ENCODE results near the gene INO80B. TPM values are rescaled to one million over a fixed set of nuclear protein-coding genes. Genes with fewer than 3 reads are reported as not detected.

Gene INO80B
- total RNA-seq, 1 experiment from 2014 or later, result 26.5 TPM

DNA sequence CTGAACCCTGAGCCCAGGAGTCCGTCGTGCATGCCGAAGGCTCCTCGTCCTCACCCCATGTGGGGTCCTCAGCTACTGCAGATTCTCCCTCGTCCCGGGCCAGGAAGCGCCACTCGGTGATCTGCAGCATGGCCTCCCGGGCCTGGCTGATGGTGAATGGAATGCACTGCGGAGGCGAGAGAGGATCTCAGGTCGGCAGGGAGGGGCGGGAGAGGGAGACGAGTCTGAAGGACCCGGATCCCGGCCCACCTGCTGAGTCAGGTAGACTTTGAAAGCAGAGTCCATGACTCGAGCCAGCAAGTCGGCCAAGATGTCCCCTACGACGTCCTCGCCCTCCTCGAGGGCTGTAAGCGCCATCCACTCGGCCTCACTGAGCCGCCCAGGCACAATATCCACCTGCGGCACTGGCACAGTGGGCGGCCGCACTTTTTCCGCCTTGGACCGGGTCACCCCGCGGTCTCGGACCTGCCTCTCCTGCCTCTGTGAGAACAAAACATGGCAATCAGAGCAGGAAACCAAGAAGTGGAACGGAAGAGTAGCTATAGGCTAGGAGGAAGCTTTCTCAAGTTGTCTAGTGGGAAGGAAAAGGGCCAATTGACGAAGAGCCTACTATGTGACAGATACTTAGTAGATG is 39.0 kb upstream of the INO80B start:
- no peak overlapping the region for H3K4me3 ChIP-seq (ENCODE audit: low read depth in 2 of 2, low read length in 2 of 2)
- CTCF ChIA-PET, result no interaction called here
- H3K4me1 ChIP-seq (ENCODE audit: control insufficient read depth, insufficient read depth, low read length), result 0 out of 2 replicates have a peak, but pooled peaks cover under 1% of the 10 kb centered on the region
- ATAC-seq (no peak), DNase-seq (ENCODE audit: low read depth, low spot score) (no peak)
- H3K36me3 ChIP-seq (ENCODE audit: control insufficient read depth, insufficient read depth, low read length), result no peaks in the 10 kb centered on the region
- H3K9me3 ChIP-seq (ENCODE audit: control insufficient read depth, insufficient read depth, low read depth, low read length), result no peaks in the 10 kb centered on the region
- H3K27ac ChIP-seq (ENCODE audit: low read length), result no peak overlapping the region
- POLR2A ChIA-PET, result interaction anchor here (0.6 kb wide), 1 partner anchor 575 kb away, joined by 3 read pairs; no protein-coding TSS in a partner anchor
- in situ Hi-C loops (cut with HindIII; ENCODE audit: low pct_unique_long_range_greater_than_20kb, low sequenced_read_pairs) (no loop called here), intact Hi-C loops (cut with micrococcal nuclease; ENCODE audit: unreplicated experiment) (no loop called here)
- H3K27me3 ChIP-seq (ENCODE audit: control insufficient read depth, insufficient read depth, low read length), result no peaks in the 10 kb centered on the region
- TF ChIP-seq TCF7L2 (IDR thresholded peaks at IDR 0.05; ENCODE audit: low read depth, low read length), result no peak
- TF ChIP-seq REST (IDR thresholded peaks at IDR 0.05; ENCODE audit: insufficient read depth in 1 of 2, low read depth in 2 of 2, low read length in 1 of 2), result no peak
- no peak for TF ChIP-seq CTCF (IDR thresholded peaks at IDR 0.05)
- TF ChIP-seq POLR2AphosphoS5 (IDR thresholded peaks at IDR 0.05; ENCODE audit: low read depth, low read length), result no peak
- TF ChIP-seq SIN3A (IDR thresholded peaks at IDR 0.05; ENCODE audit: borderline replicate concordance, insufficient read depth, low read depth, low read length), result no peak
- BruUV-seq (replicated peaks), result no TSS peak

DNA sequence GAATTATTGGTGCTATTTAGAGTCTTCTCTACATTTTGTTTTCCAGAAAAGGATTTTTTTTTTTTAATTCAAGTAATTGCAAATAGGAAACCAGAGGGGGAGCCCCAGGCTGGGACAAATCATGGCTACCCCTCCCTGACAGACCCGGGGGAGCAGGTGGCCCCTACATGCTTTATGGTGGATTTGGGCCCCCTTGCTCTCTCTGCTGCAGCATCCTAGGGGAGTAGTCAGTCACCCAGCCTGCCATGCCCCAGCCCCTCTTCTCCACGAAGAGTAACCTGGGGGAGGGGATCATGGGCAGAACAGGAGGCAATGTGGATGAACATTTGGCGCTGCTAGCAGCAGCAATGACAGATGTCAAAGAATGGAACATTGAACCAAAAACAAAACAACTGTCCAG is 38.1 kb upstream of the INO80B start:
- no TSS peak for BruUV-seq (replicated peaks)
- TF ChIP-seq CTCF (IDR thresholded peaks at IDR 0.05), result no peak
- TF ChIP-seq TCF7L2 (IDR thresholded peaks at IDR 0.05; ENCODE audit: low read depth, low read length), result no peak
- no peak for TF ChIP-seq POLR2AphosphoS5 (IDR thresholded peaks at IDR 0.05; ENCODE audit: low read depth, low read length)
- TF ChIP-seq REST (IDR thresholded peaks at IDR 0.05; ENCODE audit: insufficient read depth in 1 of 2, low read depth in 2 of 2, low read length in 1 of 2), result no peak
- no peak for TF ChIP-seq SIN3A (IDR thresholded peaks at IDR 0.05; ENCODE audit: borderline replicate concordance, insufficient read depth, low read depth, low read length)
- POLR2A ChIA-PET, result interaction anchor here (0.6 kb wide), 1 partner anchor 576 kb away, joined by 3 read pairs; no protein-coding TSS in a partner anchor
- DNase-seq (ENCODE audit: low read depth, low spot score) (no peak), ATAC-seq (no peak)
- Histone ChIP-seq H3K4me3 (ENCODE audit: low read depth in 2 of 2, low read length in 2 of 2) (no peak overlapping the region), H3K27me3 (ENCODE audit: control insufficient read depth, insufficient read depth, low read length) (no peaks in the 10 kb centered on the region), H3K36me3 (ENCODE audit: control insufficient read depth, insufficient read depth, low read length) (no peaks in the 10 kb centered on the region; the same call in 1 of the 2 replicates), H3K9me3 (ENCODE audit: control insufficient read depth, insufficient read depth, low read depth, low read length) (no peaks in the 10 kb centered on the region), H3K4me1 (ENCODE audit: control insufficient read depth, insufficient read depth, low read length) (peaks cover 4% of the 10 kb centered on the region; the same call in 1 of the 2 replicates), H3K27ac (ENCODE audit: low read length) (no peak overlapping the region)
- in situ Hi-C loops (cut with HindIII; ENCODE audit: low pct_unique_long_range_greater_than_20kb, low sequenced_read_pairs) (no loop called here), intact Hi-C loops (cut with micrococcal nuclease; ENCODE audit: unreplicated experiment) (no loop called here)
- CTCF ChIA-PET, result no interaction called here
